Astrocyte (in vitro differentiated cells and primary cell): ENCODE measurements around the gene PRODH2.

Source experiments
- CTCF ChIP-seq: IDR thresholded peaks from 2 replicates; pipeline ENCODE4 v1.5.1; 2011; ENCODE audit warnings: low read depth, mild to moderate bottlenecking, inconsistent platforms, low read length, moderate library complexity; ENCODE audit not compliant: insufficient read depth
- EZH2 ChIP-seq: IDR thresholded peaks from 2 replicates; pipeline ENCODE4 v1.6.1; 2012; ENCODE audit warnings: mild to moderate bottlenecking, low read length, inconsistent platforms; ENCODE audit not compliant: insufficient read depth

- TF ChIP-seq CTCF (no peak), EZH2 (no peak)
Measured at GRCh38 chr19:35828692-35829301, 16.2 kb upstream of the PRODH2 start.
